Endothelial cell of umbilical vein (primary cell): ENCODE data around the gene ACSBG1. TPM values are rescaled to one million over a fixed set of nuclear protein-coding genes. Genes with fewer than 3 reads are reported as not detected.

Source experiments
- BruUV-seq: library from RNA; stranded (reverse); fragments of 400-500 nt; replicated peaks from 2 replicates; lab custom pipeline; 2021; lab: Mats Ljungman, UMichigan
- CTCF ChIA-PET: fragments of 300-600, 350-600 bp; sonication (Branson Sonifier 250); formaldehyde crosslinking; loops from one replicate; lab custom pipeline; 2021; ENCODE audit warnings: antibody characterized with exemption, inconsistent platforms; lab: Charles Lee
- POLR2A ChIA-PET: fragments of 300-600, 350-600 bp; sonication (Branson Sonifier 250); formaldehyde crosslinking; loops from one replicate; lab custom pipeline; 2021; ENCODE audit warnings: antibody characterized with exemption, inconsistent platforms; lab: Charles Lee
- DNase-seq: peaks from one replicate; pipeline ENCODE4 v3.0.0-alpha.2; 2011; ENCODE audit warnings: low read depth, low spot score
- FAIRE-seq: peaks from 2 replicates; lab custom pipeline; 2011; peaks lifted over from hg19 to GRCh38; lab: Jason Lieb, UNC
- H2AFZ ChIP-seq: 2 replicates; pipeline ENCODE4 v1.6.0; 2012; ENCODE audit warnings: low read depth, low read length, control low read depth, inconsistent platforms
- H3K27ac ChIP-seq: 2 replicates; pipeline ENCODE4 v1.5.1; 2011; ENCODE audit warnings: low read depth, mild to moderate bottlenecking, control low read depth, low read length, moderate library complexity; ENCODE audit not compliant: insufficient read depth
- H3K27me3 ChIP-seq, 2 experiments: 2 replicates each; pipeline versions ENCODE4 v1.6.0 to v1.6.1; 2011; ENCODE audit warnings: low read length in 2 of 2, mixed read lengths in 1 of 2; ENCODE audit not compliant: control insufficient read depth in 2 of 2, insufficient read depth in 2 of 2
- H3K36me3 ChIP-seq, 2 experiments: 2 replicates in 1 of 2; 3 replicates in 1 of 2; pipeline ENCODE4 v1.5.1; 2011; ENCODE audit warnings: low read length in 2 of 2, mild to moderate bottlenecking in 1 of 2, moderate library complexity in 1 of 2; ENCODE audit not compliant: control insufficient read depth in 2 of 2, insufficient read depth in 2 of 2; ENCODE audit errors: extremely low read depth in 1 of 2
- H3K4me1 ChIP-seq: 3 replicates; pipeline ENCODE4 v1.5.1; 2011; ENCODE audit warnings: mild to moderate bottlenecking, low read length; ENCODE audit not compliant: control insufficient read depth, insufficient read depth; ENCODE audit errors: extremely low read depth
- H3K4me2 ChIP-seq: 2 replicates; pipeline ENCODE4 v1.6.1; 2011; ENCODE audit warnings: low read length, control low read depth, mixed read lengths; ENCODE audit not compliant: insufficient read depth
- H3K4me3 ChIP-seq, 3 experiments: fragments of 200-600 bp in 1 of 3; sonication (generic), shearing (Covaris generic) in 1 of 3; replicated peaks in 1 of 3; 2 replicates each; pipeline ENCODE4 v1.5.1; 2011 to 2016; ENCODE audit warnings: control low read depth in 3 of 3, low read length in 3 of 3, mild to moderate bottlenecking in 2 of 3, inconsistent platforms in 1 of 3, low read depth in 1 of 3, moderate library complexity in 1 of 3; ENCODE audit not compliant: insufficient read depth in 1 of 3
- H3K79me2 ChIP-seq: 2 replicates; pipeline ENCODE4 v1.6.0; 2012; ENCODE audit warnings: low read length, inconsistent platforms; ENCODE audit not compliant: control insufficient read depth, insufficient read depth
- H3K9ac ChIP-seq: replicated peaks from 2 replicates; pipeline ENCODE3; 2011; ENCODE audit warnings: low read length, control low read depth; ENCODE audit not compliant: insufficient read depth; ENCODE audit errors: extremely low read depth
- H3K9me1 ChIP-seq: replicated peaks from 3 replicates; pipeline ENCODE4 v1.6.0; 2011; ENCODE audit warnings: mild to moderate bottlenecking, low read length; ENCODE audit not compliant: control insufficient read depth, insufficient read depth; ENCODE audit errors: extremely low read depth
- H3K9me3 ChIP-seq: replicated peaks from 2 replicates; pipeline ENCODE4 v1.5.1; 2012; ENCODE audit warnings: low read length, inconsistent platforms; ENCODE audit not compliant: control insufficient read depth, insufficient read depth
- H4K20me1 ChIP-seq: replicated peaks from 2 replicates; pipeline ENCODE3; 2011; ENCODE audit warnings: mild to moderate bottlenecking, low read length; ENCODE audit not compliant: control insufficient read depth, insufficient read depth; ENCODE audit errors: extremely low read depth
- EZH2 ChIP-seq: IDR thresholded peaks from 2 replicates; pipeline ENCODE4 v1.6.1; 2012; ENCODE audit warnings: borderline replicate concordance, low read depth, mild to moderate bottlenecking, moderate library complexity, low read length, inconsistent platforms; ENCODE audit not compliant: severe bottlenecking
- FOS ChIP-seq: IDR thresholded peaks from 2 replicates; pipeline ENCODE4 v1.6.1; 2011; ENCODE audit warnings: mild to moderate bottlenecking, low read length, moderate library complexity, borderline replicate concordance; ENCODE audit not compliant: insufficient read depth
- GATA2 ChIP-seq: IDR thresholded peaks from 2 replicates; pipeline ENCODE4 v1.7.0; 2011; ENCODE audit warnings: low read depth, mild to moderate bottlenecking, moderate library complexity, mixed read lengths, low read length; ENCODE audit not compliant: insufficient read length, insufficient read depth
- JUN ChIP-seq: IDR thresholded peaks from 2 replicates; pipeline ENCODE4 v1.6.1; 2011; ENCODE audit warnings: borderline replicate concordance, low read depth; ENCODE audit not compliant: insufficient read length, insufficient read depth
- MAX ChIP-seq: IDR thresholded peaks from 2 replicates; pipeline ENCODE4 v1.6.1; 2011; ENCODE audit not compliant: insufficient read depth, insufficient read length
- MYC ChIP-seq: IDR thresholded peaks from one replicate; pipeline ENCODE4 v1.6.1; 2011; ENCODE audit warnings: mild to moderate bottlenecking, low read depth, low read length
- POLR2A ChIP-seq: IDR thresholded peaks from 2 replicates; pipeline ENCODE4 v1.6.1; 2012; ENCODE audit warnings: low read depth, mild to moderate bottlenecking, control low read depth, low read length
- POLR2AphosphoS5 ChIP-seq: IDR thresholded peaks from 2 replicates; pipeline ENCODE4 v1.6.1; 2012; ENCODE audit warnings: low read depth, mild to moderate bottlenecking, control low read depth, low read length, moderate library complexity; ENCODE audit not compliant: insufficient read depth
- dilution Hi-C: fragments of 300-500 bp; cut with MboI; formaldehyde crosslinking; loops from one replicate; pipeline ENCODE4 v1.15.0; 2019; ENCODE audit warnings: low sequenced_read_pairs; ENCODE audit not compliant: extremely low pct_ligation_motif_present
- intact Hi-C: fragments of 100-400 bp; cut with micrococcal nuclease; formaldehyde crosslinking; loops from one replicate; pipeline ENCODE4 v1.10.0; 2022
- polyA plus RNA-seq, 4 experiments: library from polyadenylated mRNA; depleted of rRNA in 3 of 4; stranded (reverse) in 3 of 4; unstranded in 1 of 4; fragments of >200 nt; gene quantifications; 2 replicates each; pipeline versions ENCODE4 v1.2.1 to v1.2.3, GENCODE V29; 2011 to 2012; ENCODE audit warnings: missing spikeins in 1 of 4
- total RNA-seq: library from RNA; stranded (reverse); gene quantifications from 2 replicates; pipeline ENCODE4 v1.2.3, GENCODE V29; 2021
- TF ChIP-seq, protein P1 (sequence below), 2 donors: IDR thresholded peaks; 1 replicate in 1 of 2; 2 replicates in 1 of 2; pipeline ENCODE4 v1.5.1; 2011; ENCODE audit warnings: low read length in 2 of 2, mild to moderate bottlenecking in 2 of 2, moderate library complexity in 2 of 2, control low read depth in 1 of 2, inconsistent platforms in 1 of 2, low read depth in 1 of 2; ENCODE audit not compliant: insufficient read depth in 1 of 2; ENCODE audit errors: extremely low read depth in 1 of 2

Gene ACSBG1
- total and polyA plus RNA-seq, 2 donors (not counting 3 experiments of a cell fraction or from before 2014, with no cell fraction given), result not detected

DNA sequence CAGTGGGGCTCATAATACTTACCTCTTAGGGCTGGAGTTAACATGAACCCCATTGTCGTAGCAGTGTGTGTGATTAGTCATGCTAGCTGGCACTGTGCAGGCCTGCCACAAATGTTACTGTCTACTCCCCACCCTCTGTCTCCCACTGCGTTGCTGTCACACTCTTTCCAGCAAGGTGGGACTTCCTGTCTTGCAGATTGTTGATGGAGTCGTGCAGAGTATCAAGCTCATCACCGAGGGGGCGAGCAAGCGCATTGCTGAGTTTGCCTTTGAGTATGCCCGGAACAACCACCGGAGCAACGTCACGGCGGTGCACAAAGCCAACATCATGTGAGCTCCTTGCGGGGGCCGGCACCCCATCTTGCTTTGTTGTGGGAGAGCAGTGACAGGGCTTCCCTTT, 72.3 kb downstream of the ACSBG1 start:
- H2AFZ ChIP-seq, result no peak overlapping the region
- H3K4me1 ChIP-seq, result no peaks in the 10 kb centered on the region
- ChIA-PET POLR2A (no interaction called here), CTCF (interaction anchor here (0.8 to 1.5 kb wide), 3 partner anchors 11 to 26 kb away, joined by 3 to 4 read pairs (median 3); partner anchors contain the start of gene IDH3A)
- H3K79me2 ChIP-seq, result no peaks in the 10 kb centered on the region
- H3K36me3 ChIP-seq, result peaks cover 6 to 11% of the 10 kb centered on the region in 2 experiments
- DNase-seq (no peak), FAIRE-seq (no peak)
- intact Hi-C loops (no loop called here), dilution Hi-C loops (no loop called here)
- TF ChIP-seq POLR2AphosphoS5 (no peak), FOS (no peak), GATA2 (no peak), EZH2 (no peak), MYC (no peak), JUN (no peak), MAX (no peak), POLR2A (no peak)
- TF ChIP-seq, protein P1, sequence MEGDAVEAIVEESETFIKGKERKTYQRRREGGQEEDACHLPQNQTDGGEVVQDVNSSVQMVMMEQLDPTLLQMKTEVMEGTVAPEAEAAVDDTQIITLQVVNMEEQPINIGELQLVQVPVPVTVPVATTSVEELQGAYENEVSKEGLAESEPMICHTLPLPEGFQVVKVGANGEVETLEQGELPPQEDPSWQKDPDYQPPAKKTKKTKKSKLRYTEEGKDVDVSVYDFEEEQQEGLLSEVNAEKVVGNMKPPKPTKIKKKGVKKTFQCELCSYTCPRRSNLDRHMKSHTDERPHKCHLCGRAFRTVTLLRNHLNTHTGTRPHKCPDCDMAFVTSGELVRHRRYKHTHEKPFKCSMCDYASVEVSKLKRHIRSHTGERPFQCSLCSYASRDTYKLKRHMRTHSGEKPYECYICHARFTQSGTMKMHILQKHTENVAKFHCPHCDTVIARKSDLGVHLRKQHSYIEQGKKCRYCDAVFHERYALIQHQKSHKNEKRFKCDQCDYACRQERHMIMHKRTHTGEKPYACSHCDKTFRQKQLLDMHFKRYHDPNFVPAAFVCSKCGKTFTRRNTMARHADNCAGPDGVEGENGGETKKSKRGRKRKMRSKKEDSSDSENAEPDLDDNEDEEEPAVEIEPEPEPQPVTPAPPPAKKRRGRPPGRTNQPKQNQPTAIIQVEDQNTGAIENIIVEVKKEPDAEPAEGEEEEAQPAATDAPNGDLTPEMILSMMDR (IDR thresholded peaks at IDR 0.05; ENCODE audit: extremely low read depth in 1 of 2, insufficient read depth in 1 of 2, low read depth in 1 of 2, low read length in 2 of 2), result no peak
- no TSS peak for BruUV-seq
- no peak overlapping the region for H3K4me2 ChIP-seq
- no peaks in the 10 kb centered on the region for H3K9me3 ChIP-seq
- no peak overlapping the region for H3K9ac ChIP-seq
- no peak overlapping the region for H3K4me3 ChIP-seq
- no peak overlapping the region for H3K27ac ChIP-seq
- no peaks in the 10 kb centered on the region for H4K20me1 ChIP-seq
- no peaks in the 10 kb centered on the region for H3K9me1 ChIP-seq
- H3K27me3 ChIP-seq, result no peaks in the 10 kb centered on the region
